CD4-positive, alpha-beta T cell treated with Interleukin-2 at 100 ng/mL for 4 hours (primary cell): ENCODE data around the gene NR1D1.
A peak's percentile ranks its signal among the peaks of the same experiment; 100 is the strongest.

ENCODE experiments used
- DNase-seq: peaks from one replicate; pipeline ENCODE4 v3.0.0-alpha.2; 2020; ENCODE audit warnings: low spot score

Gene NR1D1

GRCh38 chr17:40075201-40075941 is 25.0 kb downstream of the NR1D1 start:
- peak; percentile 78 for DNase-seq

- DNase-seq: no peak
Observed at GRCh38 chr17:40074871-40075200, 25.6 kb downstream of the NR1D1 start.

GRCh38 chr17:40074175-40074512 is 26.2 kb downstream of the NR1D1 start:
- DNase-seq: no peak

DNA sequence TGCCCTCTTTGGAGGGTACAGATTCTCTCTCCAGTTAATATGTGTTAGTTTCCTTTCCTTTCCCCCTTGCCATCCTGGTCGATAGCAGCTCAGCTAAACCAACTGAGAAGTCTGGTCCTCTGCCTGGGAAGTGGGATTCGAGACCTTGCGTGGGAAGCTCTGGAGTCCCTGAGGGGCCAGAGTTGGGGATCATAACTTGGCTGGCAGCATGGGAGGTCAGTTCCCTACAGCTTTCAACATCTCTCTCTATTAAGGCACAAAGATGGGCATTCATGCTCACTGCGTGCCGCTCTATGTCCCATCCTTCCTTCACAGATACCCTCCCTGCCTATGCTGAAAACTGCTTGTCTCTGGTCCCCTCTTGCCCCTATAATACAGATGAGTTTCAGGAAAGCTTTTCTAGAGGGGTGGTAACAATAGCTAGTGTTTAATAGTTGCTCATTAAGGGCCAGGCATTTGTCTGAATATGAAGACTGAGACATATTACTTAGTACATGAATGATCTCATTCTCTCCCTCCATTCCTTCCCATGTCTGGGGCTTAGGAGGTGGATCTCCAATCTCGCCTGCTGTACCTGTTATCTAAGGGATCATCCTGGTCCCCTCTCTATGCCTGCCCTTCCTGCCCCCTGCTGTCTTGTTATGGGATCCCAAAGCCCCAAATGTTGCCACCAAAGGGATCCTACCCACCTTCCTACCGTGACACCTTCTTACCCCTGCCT is 26.8 kb downstream of the NR1D1 start:
- no peak for DNase-seq

DNA sequence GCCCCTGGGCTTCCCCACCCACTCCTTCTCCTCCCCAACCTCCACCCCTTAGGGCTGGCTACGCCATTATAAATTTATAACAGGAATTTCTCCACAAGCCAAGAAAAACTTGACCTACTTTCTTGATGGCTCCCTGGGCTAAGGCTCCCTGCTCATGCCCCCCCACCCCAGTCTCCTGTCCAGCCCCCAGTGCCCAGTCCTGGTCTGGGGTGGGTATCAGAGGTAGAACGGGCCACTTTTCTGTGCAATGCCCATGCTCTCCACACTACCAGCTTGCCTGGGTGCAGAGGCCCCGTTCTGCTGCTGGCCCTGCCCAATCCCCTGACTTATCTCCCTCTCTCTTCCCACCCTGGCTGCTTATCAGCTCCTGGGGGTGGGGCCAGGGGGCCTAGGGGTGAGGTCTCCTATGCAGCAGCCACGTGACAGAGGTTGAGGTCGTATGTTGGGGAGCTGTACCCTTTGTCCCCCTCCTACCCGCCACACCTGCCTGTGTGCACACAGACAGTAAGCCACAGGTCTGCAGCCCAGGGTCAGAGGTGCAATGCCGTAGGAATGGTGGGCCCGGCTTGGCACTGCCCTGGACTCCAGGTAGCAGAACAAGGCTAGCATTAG is 27.5 kb downstream of the NR1D1 start:
- DNase-seq: no peak

DNA sequence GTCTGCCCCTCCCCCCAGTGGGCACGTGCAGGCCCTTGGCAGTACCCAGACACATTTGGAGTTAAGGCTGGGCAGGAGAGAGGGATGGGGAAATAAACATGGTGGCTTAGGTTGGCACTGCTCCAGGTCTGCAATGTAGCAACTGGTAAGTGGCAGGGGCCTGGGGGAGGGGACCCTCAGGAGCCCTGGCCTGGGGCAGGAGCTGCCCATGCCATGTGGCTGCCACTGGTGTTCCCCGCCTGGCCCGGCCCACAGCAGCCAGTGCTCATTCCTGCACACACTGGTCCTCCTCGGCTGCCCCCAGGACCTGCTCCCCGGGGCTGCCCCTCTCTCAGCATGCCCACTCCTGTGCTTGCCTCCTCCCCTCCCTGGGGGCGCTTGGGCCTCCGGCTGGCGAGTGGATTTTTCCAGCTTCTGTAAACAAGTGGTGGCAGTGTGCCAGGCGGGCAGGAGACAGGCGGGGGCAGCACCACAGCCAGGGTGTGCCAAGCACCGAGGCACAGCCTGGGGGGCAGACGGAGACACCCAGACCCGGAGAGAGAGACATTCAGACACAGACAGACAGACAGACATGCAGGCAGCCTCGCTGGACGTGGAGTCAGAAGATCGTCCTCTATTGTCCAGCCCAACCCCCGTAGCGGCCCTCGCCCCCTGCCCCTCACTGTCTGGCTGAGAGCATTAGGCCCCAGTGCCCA is 28.2 kb downstream of the NR1D1 start:
- DNase-seq: no peak

GRCh38 chr17:40071313-40072039 is 28.9 kb downstream of the NR1D1 start:
- DNase-seq: no peak

DNA sequence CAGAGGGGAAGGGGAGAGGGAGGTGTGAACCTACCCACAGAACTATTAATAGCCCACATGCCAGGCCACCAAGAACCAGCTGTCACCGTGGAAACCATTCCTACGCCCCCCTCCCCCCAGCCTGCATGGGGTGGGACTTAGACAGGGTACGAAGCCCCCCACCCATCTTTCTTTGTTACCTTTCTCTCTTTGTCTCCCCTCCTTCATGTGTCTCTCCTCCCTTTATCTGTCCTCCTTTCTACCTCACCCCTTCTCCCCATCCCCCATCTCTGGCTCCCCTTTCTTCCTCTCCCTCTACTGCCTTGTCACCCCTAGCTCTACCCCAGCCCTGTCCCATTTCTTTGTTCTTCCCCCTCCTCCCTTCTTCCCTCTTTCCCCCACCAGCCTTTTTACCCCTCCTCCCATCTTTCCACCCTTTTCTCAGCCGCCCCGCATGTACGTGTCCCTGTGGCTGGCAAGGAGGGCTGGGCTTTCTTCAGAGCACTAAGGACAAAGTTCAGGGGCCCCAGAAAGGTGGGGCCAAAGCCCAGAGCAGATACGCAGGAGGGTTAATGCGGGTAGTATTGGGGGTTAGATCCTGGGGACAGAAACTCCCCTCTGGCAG is 29.6 kb downstream of the NR1D1 start:
- no peak for DNase-seq

DNA sequence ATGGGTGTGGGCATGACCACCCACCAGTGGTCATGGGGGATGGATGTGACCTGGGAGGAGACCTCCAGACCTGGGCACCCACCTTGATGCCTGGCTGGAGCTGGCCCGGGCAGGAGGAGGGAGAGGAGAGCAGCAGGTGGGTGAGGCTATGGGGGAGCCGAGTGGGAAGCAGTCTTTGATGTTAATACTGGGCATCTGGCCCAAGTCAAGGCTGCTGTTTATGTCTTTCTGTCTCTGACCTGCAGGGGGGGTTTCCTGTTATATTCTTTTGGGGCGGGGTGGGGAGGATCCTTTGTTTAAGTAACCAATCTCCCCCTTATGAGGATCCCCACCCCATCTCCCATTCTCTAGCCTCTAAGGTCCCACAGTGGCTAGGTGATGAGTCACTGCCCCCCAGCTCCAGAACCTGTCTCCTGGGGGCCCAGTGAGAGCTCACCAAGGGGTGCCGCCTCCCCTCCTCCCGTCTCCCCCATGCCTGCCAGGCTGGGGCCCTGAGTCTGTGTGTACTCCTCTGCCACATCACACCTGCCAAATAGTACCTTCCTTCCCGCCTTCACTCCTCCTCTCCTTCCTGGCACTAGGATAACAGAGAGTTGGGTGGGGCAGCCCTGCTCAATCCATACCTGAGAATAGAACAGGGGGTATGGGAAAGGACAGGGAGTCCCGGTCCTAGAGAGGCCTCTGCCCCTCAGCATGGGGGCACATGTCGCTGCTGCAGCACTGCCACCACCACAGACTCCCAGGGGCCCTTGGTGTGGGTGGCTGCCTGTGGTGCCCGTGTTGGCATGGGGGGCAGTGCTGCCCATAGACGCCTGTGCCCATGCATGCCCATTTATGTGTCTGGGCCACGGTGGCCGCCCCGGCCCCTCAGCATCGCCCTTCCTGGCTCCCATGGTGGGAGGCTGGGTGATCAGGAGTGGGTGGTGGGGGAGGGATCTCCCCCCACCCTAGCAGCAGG is 30.4 kb downstream of the NR1D1 start:
- peak; percentile 69 for DNase-seq

GRCh38 chr17:40068917-40069750 is 31.3 kb downstream of the NR1D1 start:
- peak; percentile 80 for DNase-seq

DNA sequence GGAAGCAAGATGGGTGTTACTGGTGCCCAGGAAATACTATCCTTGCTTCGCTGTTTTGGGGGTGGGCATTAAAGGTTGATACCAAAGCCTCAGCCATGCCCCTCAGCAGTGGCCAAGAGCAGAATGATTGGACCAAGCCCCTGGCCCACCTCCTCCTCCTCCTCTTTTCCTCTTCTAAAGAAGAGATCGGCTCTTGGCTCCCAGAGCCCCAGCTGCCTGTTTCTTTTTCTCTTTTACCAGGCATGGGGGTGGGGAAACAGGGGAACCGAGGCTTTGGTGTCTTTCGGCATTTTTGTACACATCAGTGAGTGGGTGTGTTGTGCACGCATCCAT is 31.8 kb downstream of the NR1D1 start:
- DNase-seq: no peak

- no peak for DNase-seq
Observed at GRCh38 chr17:40068129-40068581, 32.2 kb downstream of the NR1D1 start.

GRCh38 chr17:40067710-40068109 is 32.7 kb downstream of the NR1D1 start:
- DNase-seq: no peak

- DNase-seq: no peak
Observed at GRCh38 chr17:40065769-40066510, 34.4 kb downstream of the NR1D1 start.

- no peak for DNase-seq
Observed at GRCh38 chr17:40064971-40065768, 35.2 kb downstream of the NR1D1 start.

DNA sequence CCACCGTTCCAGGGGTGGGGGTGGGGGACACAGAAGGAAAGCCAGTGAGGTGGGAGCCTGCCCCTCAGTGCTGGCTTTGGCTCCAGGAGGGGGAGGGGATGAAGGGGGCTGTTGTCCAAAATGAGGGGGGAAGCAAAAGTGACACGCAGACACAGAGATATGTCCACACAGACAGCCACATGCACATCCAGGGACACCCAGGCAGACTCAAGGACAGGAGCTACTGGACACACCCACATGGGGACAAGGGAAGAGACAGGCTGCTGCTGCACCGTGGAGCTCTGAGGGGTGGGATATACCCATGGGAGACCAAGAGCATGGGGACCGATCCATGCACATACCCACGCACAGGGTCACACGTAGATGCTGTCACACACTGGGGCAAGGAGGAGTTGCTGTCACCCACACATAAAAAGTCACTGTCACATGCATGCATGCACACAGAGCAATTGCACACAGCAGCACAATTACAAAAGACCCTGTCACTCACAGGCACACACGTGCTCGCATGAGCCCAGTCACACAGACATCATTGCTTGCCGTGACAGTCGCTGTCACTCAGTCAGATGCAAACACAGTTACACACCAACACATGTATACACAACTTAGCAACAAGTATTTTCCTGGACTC is 36.4 kb downstream of the NR1D1 start:
- DNase-seq: peak; percentile 17

GRCh38 chr17:40063187-40063771 is 37.1 kb downstream of the NR1D1 start:
- DNase-seq: no peak
